Stimulated activated CD4-positive, alpha-beta T cell treated with anti-CD3 and anti-CD28 coated beads, TNF-alpha, amount 100 ng/mL, for 4 hours (primary cell): ENCODE results near the gene TMOD1.

Experiments
- DNase-seq, 3 experiments: peaks; one replicate each; pipeline ENCODE4 v3.0.0-alpha.2; 2020; ENCODE audit warnings: low read depth in 3 of 3

Gene TMOD1

DNA sequence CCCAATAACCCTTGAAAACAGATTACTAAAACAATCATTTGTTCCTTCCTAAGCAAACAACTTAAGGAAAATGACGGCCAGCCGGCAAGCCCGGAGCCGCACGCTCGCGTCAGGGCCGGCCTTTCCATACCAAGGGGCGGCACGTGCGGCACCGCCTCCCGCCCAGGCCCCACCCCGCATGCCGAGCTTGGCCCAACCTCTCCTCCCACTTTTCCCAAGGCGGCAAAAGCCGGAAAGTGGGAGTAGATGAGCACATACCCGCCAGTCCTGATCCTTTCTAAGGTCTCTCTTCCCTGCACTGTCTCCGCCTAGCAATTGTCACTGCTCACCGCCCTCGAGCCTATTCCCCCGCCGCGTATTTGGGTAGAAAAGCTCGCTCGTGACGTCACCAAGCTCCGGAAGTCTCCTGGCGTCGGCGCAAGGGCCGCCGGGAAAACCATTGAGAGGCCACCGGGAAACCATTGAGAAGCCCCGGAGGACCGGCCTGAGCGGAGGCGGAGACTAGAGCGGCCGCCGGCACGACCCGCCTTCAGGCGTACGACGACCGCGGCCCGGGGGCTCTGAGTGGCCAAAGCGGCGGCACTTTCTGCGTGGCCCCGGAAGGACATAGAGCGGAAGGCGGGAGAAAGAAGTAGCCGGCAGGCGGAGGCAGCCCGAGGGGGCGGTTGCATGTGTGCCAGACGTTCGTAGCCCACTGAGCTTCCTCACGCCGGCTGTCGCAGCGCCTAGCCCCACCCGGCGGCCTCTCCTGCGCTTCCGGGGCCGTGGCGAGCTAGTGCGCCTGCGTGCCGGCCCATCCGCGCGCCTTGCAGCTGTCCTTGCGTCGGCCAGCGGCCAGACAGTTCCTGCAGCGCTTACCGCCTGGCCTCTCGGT lies 131.8 kb downstream of the TMOD1 start, which contains the start of the genes NCBP1 and TSTD2:
NCBP1 (plus strand) TSS at position 837 of the 874 bp plus-strand sequence. CDS start 61 bp downstream, outside the sequence.
TSTD2 (minus strand) TSS at position 384 of the 874 bp plus-strand sequence. CDS start 5,806 bp downstream, outside the sequence.
- peak; percentile 84 to 89 (median 88) for DNase-seq

DNA sequence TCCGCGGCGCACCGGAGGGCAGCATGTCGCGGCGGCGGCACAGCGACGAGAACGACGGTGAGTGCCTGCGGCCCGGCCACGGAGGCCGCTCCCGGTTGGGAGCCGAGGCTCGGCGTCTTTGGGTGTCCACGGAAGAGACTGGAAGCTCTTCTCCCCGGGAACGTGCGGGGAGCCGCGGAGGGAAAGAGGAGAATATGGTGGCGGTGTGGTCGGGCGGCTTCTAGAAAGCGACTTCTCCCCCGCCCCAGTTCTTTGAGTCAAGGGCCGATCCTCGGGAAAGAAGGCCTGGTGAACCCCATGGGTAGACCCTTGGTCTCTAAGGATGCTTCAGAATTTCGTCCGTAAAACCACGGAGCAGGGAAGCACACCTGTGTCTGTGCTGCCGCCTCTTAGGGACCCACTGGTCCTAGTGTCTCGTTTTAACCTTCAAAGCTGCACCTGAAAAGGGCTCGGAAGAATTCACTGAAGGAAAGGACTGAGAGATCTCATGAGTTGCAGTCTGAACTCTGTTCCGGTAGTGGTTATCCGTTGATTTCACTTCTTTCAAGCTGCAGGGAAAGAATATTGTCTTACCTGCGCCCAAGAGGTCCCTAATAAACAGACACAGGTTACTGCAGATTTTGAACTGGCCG lies 132.5 kb downstream of the TMOD1 start:
- DNase-seq = no peak

DNA sequence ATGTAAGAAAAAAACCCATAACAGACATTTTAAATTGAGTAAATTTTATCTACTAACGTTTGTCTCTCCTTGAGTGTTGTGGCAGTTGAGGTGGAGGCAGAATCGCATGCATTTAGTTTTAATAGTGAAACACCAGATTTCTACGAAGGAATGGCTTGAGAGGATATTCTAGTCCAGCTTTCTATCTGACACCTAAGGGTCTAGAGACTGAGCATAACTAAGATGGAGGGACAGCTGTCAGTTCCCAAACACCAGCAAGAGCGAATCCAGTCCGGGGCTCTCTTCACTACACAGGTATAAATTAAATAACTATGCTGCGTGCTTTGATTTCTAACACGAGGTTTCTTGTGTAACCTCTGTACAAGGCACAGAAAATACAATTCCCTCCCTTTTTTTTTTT lies 133.6 kb downstream of the TMOD1 start:
- no peak for DNase-seq

DNA sequence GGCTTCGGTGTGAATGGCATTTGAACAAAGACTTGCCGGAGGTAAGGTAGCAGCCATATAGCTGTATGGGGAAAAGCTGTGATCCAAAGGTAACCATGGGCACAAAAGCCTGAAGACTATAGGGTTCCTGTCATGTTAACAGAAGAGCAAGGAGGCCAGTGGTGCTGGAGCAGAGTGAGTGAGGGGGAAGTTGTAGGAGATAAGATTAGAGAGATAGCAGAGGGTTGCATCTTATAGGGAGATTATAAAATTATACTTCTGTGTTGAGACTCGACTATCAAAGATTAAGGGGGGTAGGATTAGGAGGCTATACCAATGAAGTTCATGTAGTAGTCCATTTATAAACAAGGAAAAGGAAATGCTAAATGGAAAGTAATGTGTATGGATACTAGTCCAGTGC lies 135.4 kb downstream of the TMOD1 start:
- DNase-seq = no peak

DNA sequence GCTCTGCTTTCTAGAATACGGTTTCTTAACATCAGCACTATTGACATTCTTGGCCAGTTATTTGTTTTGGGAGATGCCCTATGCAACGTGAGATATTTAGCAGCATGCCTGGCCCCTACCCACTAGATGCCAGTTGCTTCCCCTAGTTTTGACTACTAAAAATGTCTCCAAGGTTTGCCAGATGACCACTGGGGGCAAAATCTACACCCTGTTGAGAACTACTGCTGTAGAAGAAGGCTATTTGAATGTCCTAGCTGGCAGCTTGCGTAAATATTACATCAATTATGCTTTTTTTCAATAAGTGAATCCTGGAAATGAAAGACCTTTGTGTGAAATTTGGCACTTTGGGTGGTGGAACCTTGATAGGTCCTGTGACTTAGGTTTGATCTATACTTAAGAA lies 137.2 kb downstream of the TMOD1 start:
- no peak for DNase-seq

DNA sequence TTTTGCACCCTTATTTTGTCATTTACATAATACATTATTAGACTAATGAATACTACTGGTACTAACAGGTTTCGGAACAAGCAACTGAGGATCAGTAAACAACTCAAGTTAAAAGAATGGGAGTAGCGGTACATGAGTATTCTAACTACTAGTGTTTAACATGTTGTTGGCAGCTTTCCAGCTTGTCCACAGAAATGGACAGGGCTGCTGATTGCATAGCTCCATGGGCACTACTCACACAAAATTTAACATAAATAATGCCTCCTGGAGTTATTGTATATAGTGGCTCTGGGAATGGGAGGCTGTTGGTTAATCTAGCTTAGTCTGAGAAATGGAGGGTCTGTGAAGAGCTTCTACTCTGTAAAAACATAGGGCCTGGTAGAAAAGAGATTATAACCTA lies 138.9 kb downstream of the TMOD1 start:
- no peak for DNase-seq

DNA sequence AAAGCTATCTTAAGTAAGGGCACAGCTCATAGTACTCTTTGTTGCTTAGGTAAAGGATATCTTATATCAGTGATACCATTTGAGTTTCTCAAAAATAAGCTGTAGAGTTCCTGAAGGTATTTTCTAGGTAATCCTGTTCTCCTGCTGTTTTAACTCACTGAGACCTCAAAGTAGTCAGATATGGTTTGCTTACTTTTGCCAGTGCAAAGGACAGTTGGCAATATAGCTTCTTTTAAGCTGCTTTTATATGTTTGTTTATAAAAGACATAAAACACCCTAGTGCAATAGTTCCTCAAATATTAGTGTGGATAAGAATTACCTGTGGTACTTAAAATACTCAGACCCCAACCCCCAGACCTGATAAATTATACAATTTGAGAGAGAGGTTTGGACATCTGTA lies 144.3 kb downstream of the TMOD1 start:
- DNase-seq = no peak

DNA sequence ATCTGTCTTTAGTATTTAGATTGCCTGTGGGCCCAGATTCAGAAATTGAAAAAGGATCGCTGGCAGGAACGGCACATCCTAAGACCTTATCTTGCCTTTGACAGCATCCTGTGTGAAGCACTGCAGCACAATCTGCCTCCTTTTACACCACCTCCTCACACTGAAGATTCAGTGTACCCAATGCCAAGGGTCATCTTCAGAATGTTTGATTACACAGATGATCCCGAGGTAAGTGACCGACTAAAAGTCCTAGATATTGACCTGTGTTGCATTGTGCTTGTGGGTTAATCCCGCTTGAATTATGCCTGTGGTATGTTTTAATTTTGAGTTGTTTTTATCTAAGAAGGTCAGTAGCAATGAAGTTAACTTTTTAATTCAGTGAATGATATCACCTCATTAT lies 146.5 kb downstream of the TMOD1 start:
- DNase-seq = no peak
